GM19455 (cell line): ENCODE measurements around the gene FAH.
A peak's percentile ranks its signal among the peaks of the same experiment; 100 is the strongest.
"Not testable (repeated sequence)": the region's sequence is repeated elsewhere in the genome, so short reads cannot be mapped to it uniquely, and the experiment has no call there.

Experiments
- ATAC-seq: cut with Tn5 transposase; IDR thresholded peaks from one replicate; pipeline ENCODE4 v1.9.1; 2021; ENCODE audit not compliant: unreplicated experiment

FAH gene

GRCh38 chr15:80152896-80153876, at the start of gene FAH:
Gene FAH (plus strand): TSS chr15:80152999. CDS start chr15:80153055, 56 bp downstream.
- peak; percentile 56 for ATAC-seq

DNA sequence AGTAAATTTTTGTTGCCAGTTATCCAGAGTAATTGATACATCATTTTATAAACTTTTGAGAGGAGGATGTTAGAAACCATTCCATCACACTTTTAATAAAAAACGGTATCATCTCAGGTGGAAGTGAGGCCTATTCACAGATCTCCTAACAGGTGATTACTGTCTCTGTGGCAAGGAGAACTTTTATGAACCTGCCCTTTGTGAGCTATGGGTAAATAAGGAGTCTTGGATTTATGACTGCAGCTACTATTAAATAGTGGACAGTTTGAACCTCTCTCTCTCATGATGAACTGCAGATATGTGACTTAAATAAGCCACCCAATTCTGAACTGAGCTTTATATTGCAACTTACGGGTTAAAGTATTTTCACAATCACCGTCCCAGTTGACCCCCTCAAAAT, 47.6 kb upstream of the FAH start:
- ATAC-seq = no peak

- ATAC-seq = no peak
Observed at GRCh38 chr15:80105595-80105994, 47.2 kb upstream of the FAH start.

DNA sequence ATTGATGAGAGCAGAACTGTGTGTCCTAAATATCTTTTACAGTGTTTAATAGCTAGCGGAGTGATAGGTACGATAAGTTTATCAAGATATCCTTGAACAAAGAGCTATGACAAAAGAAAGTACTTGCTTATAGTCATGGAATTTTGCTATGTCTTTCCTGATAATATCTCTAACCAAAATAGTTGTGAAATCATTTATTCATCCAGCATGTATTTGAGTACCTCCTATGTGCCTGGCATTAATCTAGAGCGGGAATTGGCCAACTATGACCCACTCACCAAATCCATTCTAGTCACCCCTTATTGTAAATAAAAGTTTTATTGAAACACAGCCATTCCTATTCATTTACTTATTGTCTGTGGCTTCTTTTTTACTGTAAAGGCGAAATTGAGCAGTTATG, 46.7 kb upstream of the FAH start:
- ATAC-seq = no peak

- ATAC-seq = no peak
Observed at GRCh38 chr15:80107204-80107603, 45.6 kb upstream of the FAH start.

DNA sequence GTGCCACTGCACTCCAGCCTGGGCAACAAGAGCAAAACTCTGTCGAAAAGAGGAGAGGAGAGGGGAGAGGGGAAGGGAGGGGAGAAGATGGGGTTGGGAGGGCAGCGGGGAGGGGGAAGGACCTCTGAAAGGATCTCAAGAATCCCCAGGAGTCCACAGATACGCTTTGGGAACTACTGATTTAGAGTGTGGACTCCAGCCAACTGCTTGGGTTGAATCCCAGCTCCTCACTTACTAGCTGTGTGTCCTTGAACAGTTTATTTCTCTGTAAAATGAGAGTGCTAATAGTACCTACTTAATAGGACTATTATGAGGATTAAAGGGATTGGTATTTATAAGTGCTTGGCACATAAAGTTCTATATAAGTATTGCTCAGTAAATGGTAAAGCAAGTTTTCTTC, 45.0 kb upstream of the FAH start:
- no peak for ATAC-seq

DNA sequence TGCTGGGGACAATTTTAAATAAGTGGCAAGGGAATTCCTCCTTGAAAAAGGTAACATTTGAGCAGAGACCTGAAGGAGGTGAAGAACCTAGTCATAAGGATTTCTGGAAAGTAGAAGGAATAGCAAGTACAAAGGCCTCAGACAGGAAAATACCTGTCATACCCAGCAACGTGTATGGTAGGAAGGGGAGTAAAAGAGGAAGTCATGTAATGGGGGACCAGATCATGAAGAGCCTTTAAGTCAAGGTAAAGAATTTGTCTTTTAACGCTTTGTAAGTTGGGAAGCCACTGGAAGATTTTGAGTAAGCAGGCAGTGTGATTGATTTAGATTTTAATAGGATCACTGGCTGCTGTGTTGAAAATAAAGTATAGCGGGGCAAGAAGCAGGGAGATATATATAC, 43.4 kb upstream of the FAH start:
- no peak for ATAC-seq

DNA sequence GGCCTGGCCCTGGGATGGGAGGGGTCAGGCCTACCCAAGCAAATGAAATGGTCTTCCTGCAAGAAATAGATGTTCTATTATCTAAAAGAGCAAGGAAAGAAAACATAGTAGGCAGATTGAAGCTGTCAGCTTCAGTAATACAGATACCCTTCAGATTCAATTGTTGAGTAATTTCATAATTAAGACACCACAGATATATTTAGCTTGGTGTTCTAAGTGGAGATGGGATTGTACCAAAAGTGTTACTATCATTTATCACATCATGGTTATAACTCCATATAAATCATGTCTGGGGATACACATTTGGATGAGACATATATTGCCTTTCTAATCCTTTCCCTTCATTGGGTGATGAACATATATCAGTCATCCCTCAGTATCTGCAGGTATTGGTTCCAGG, 41.9 kb upstream of the FAH start:
- no peak for ATAC-seq

DNA sequence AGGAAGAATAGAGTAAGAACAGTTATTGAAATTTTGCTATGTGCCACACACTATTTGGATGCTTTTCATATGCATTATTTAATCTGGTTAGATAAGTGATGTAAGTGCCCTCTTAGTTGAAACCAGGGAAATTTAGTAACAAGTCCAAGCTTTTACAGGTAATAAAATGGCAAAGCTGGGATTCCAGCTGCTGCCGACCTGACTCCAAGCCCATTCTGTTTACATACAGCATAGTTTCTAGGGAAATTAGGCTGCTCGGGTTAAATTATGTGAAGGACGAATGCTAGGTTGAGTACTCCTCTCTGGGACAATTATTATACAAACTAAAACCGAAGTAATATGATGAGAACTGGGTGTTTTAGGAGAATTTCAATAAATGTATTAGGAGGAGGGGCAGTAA, 38.7 kb upstream of the FAH start:
- ATAC-seq = no peak

GRCh38 chr15:80115021-80115420, 37.8 kb upstream of the FAH start:
- no peak for ATAC-seq

DNA sequence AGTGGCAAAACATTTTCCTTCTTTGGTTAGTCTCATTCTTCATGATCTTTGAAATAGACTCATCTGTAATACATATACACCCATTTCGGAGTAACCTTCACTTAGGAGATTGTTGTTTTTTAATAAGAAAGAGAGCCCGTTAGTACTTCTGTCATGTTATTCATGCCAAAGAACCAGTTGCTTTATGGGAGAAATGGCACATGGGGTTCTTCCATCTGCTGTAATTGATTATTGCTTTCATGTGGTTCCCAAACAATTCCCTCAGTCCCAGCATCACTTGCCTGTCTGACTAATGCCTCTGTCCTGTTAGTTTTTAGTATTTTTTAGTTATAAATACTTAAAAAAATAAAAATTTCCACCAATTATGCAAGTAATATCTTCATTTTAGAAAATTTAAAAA, 33.8 kb upstream of the FAH start:
- ATAC-seq = no peak

- no peak for ATAC-seq
Observed at GRCh38 chr15:80120636-80121035, 32.2 kb upstream of the FAH start.

GRCh38 chr15:80121546-80121945, 31.3 kb upstream of the FAH start:
- no peak for ATAC-seq

DNA sequence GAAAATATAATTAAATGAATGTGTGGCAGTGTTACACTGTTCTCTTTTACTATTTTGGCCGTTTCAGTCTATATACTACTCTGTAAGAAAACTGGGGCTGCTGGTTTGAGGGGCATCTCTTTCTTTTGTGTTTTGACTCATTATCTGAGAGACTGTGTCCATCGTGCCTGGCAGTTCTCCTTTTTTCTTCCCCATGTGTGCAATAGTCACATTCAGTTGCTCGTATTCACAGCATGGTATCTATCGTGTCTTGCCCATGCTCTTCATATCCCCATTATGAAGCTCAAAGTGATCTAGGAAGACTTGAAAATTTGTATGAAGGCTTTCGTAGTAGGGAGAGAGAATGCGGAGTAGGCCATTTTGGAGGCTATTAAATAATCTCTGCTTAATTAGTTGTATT, 29.8 kb upstream of the FAH start:
- no peak for ATAC-seq

DNA sequence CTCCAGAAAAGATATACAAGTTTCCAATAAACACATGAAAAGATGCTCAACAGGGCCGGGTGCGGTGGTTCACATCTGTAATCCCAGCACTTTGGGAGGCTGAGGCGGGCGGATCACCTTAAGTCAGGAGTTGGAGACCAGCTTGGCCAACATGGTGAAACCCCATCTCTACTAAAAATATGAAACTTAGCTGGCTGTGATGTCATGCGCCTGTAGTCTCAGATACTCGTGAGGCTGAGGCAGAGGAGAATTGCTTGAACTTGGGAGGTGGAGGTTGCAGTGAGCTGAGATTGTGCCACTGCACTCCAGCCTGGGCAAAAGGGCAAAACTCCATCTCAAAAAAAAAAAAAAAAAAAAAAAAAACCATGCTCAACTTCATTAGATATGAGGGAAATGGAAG, 25.5 kb upstream of the FAH start:
- not testable (repeated sequence) for ATAC-seq

GRCh38 chr15:80127911-80128310, 24.9 kb upstream of the FAH start:
- ATAC-seq = no peak

DNA sequence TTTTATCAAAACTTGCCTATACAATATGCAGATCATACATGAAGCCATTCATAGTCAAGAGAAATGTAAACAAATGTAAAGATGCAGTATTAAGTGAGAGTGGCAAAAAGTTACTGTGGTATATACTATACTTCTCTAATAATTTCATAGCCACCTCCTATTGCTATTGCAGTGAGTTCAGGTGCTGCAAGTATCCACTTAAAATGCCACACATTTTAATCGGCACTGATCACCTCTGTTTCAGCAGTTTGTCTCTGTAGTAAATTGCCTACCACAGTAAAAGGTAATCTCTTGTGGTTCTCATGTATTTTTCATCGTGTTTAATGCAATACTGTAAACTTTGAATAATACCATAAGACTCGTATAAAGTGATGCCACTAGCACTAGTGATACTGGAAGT, 20.4 kb upstream of the FAH start:
- ATAC-seq = no peak

DNA sequence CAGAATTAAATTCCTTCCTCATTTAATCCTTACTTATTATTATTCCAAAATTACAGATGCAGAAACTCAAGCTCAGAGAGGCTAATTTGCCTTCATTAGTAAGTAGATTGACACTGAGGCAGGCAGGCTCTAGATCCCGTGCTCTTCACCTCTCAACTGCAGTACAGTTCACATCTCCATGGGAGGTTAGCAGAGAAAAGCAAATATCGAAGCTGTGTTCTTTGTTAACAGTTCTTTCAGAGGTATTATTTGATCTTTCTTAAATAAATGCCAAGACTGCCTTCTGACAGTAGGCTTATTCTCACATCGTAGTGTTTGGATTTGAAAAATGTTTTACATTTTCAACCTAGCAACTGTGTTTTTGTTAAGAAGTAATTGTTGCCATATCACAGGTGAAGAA, 15.9 kb upstream of the FAH start:
- ATAC-seq = no peak

DNA sequence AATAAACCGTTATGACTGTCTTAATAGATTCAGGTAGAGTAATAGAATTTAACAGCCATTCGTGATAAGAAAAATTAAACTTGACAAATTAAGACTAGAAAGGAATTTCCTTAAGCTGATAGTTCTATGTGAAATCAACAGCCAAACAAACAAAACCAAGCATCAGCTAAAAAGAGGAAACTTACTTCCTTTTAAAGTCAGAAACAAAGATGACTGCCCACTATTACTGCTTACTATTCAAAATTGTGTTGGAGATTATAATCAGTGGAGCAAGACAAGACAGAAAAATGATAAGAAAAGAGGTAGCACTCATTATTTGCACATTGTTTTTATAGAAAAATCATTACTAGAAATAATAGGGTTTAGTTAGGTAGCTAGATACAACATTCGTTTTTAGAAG, 13.8 kb upstream of the FAH start:
- no peak for ATAC-seq

DNA sequence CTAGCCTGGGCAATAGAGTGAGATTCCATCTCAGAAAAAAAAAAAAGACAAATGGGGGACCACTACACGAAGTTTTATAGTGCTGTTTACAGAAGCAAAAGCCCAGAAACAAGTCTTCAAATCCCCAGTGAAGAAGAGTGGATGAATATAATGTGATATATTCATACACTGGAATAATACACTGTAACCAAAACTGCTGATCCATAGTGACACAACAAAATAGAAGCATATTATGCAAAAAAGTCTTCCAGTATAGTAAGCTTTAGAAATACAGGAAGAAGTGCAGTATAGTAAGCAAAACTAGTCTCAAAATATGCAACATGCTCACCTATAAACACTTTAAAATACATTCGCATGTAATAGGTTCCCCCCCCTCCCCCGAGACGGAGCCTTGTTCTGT, 11.9 kb upstream of the FAH start:
- ATAC-seq = no peak

DNA sequence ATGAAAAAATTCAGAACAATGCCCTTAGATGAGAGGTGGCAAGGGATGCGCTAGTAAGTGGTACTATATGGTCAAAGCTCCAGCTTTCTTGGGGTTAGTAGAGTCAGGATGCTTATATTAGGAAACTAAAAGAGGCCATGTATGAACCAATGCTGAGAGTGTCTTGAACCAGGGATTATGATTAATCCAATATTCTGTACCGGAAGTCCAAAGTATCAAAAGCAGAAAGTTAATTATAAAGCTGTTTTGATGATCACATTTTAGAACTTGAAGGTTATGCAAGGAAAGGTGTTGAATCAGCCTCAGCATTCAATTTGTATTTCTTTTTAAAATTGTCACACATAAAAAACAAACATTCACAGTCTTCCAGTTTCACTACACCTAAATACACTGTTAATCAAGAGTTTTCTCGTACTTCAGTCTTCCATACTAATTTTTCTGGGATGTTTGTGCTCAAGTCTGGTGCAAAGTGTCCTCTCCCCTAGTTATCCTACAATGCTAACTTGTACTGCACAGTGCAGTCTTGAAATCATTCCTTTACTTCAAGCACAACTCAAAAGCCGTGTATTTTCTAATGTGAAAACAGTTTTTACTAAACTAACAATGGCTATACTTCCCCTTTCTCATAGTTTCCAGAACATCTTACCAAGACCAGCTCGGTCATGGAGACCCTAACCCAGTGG, 10.7 kb upstream of the FAH start:
- ATAC-seq = no peak

GRCh38 chr15:80142646-80143045, 10.2 kb upstream of the FAH start:
- no peak for ATAC-seq
